K562 (cell line): ENCODE measurements around the gene ST3GAL5.

Experiments
- BRF1 ChIP-seq: IDR thresholded peaks from 3 replicates; pipeline ENCODE4 v1.6.1; 2011; ENCODE audit warnings: borderline replicate concordance, mild to moderate bottlenecking; ENCODE audit not compliant: insufficient read length; ENCODE audit errors: extremely low read depth
- CTCF ChIP-seq, 3 experiments: IDR thresholded peaks in 2 of 3; conservative IDR thresholded peaks in 1 of 3; 2 replicates each; pipeline ENCODE4 v1.5.1; 2011 to 2012; ENCODE audit warnings: low read length in 3 of 3, mild to moderate bottlenecking in 3 of 3, control low read depth in 2 of 3, improper control_type of control experiment in 1 of 3, inconsistent platforms in 1 of 3, low read depth in 1 of 3, mixed read lengths in 1 of 3, moderate library complexity in 1 of 3; ENCODE audit not compliant: insufficient read depth in 2 of 3
- EZH2 ChIP-seq: IDR thresholded peaks from 2 replicates; pipeline ENCODE4 v1.6.1; 2012; ENCODE audit warnings: low read depth, mild to moderate bottlenecking, inconsistent platforms, low read length, borderline replicate concordance
- KAT7 ChIP-seq: sonication (generic); formaldehyde crosslinking; IDR thresholded peaks from 2 replicates; pipeline ENCODE4 v1.8.0; 2022; ENCODE audit warnings: missing genetic modification reagents, mild to moderate bottlenecking, borderline replicate concordance
- NFE2 ChIP-seq: IDR thresholded peaks from 2 replicates; pipeline ENCODE4 v1.6.1; 2014; ENCODE audit warnings: antibody characterized with exemption, low read depth
- POLR2A ChIP-seq: fragments of 450-650 bp; conservative IDR thresholded peaks from 2 replicates; pipeline ENCODE4 v1.6.1; 2016
- POLR2AphosphoS5 ChIP-seq: IDR thresholded peaks from 2 replicates; pipeline ENCODE4 v1.6.1; 2011; ENCODE audit warnings: mild to moderate bottlenecking, low read depth, low read length, moderate library complexity; ENCODE audit not compliant: control insufficient read depth, insufficient read depth
- SNAPC5 ChIP-seq: fragments of 250-450 bp; sonication (Bioruptor Pico); IDR thresholded peaks from 2 replicates; pipeline ENCODE4 v1.8.0; 2021; ENCODE audit warnings: moderate library complexity, mild to moderate bottlenecking, inconsistent platforms

- TF ChIP-seq CTCF (IDR thresholded peaks at IDR 0.05 in 2 of 3, conservative IDR thresholded peaks at IDR 0.05 in 1 of 3; ENCODE audit: insufficient read depth in 2 of 3, low read depth in 1 of 3, low read length in 3 of 3) = peak; percentile 47 to 79 (median 63)
- no peak for TF ChIP-seq NFE2
- no peak for TF ChIP-seq SNAPC5 (CRISPR knock-in tag)
- no peak for TF ChIP-seq BRF1
- TF ChIP-seq EZH2 = no peak
- no peak for TF ChIP-seq KAT7 (CRISPR knock-in tag)
- TF ChIP-seq POLR2AphosphoS5 = no peak
- no peak for TF ChIP-seq POLR2A
Observed at GRCh38 chr2:85843543-85843942, 45.2 kb downstream of the ST3GAL5 start.
